HG03558 (cell line): ENCODE data around the gene TMPRSS6.

Source experiments
- ATAC-seq: cut with Tn5 transposase; IDR thresholded peaks from one replicate; pipeline ENCODE4 v1.9.1; 2021; ENCODE audit warnings: moderate number of reproducible peaks; ENCODE audit not compliant: unreplicated experiment; ENCODE audit errors: extremely low read depth

TMPRSS6 gene

DNA sequence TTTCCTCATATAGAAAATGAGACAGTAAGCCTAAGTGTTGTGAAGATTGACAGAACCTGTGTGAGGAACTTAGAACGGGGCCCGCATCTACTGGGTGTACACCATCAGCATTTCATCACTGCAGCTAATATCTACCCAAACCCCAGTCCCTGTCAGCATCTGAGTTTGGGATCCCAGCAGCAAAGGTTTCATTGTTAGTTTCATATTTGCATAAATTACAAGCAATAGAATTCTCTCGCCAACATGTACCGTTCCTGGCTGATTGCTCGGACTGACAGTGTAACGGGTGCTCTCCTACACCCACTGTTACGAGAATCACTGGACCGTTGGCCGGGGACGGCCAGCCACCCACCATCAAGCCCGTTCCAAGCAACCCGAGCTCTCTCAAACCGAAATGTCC is 10.4 kb upstream of the TMPRSS6 start:
- ATAC-seq: no peak

DNA sequence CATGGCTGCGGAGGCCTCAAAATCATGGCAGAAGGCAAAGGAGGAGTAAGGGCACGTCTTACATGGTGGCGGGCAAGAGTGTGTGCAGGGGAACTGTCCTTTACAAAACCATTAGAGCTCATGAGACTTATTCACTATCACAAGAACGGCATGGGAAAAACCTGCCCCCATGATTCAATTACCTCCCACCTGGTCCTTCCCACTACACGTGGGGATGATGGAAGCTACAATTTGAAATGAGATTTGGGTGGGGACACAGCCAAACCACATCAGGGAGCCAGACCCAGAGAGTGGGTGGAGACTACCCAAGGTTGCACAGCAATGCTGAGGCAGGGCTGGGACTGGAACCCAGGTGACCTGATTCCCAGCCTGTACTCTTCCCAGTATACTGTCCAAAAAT is 8.6 kb upstream of the TMPRSS6 start:
- ATAC-seq: no peak

DNA sequence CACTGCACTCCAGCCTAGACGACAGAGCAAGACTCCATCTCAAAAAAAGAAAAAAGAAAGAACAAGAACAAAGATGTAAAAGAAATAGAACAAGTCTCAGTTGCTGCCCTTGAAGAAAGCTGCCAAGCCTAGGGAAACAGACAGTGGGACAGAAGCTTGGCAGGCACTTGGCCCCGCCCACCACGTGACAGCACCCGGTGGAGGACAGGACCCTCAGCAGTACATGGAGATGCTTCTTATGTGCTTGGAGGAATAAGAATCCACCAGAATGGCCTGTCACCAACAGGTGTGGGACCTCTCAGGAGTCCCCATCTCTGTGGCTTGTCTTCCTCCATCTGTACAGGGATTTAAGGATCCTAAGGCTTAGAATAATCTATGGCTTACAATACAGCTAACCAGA is 7.6 kb upstream of the TMPRSS6 start:
- no peak for ATAC-seq

DNA sequence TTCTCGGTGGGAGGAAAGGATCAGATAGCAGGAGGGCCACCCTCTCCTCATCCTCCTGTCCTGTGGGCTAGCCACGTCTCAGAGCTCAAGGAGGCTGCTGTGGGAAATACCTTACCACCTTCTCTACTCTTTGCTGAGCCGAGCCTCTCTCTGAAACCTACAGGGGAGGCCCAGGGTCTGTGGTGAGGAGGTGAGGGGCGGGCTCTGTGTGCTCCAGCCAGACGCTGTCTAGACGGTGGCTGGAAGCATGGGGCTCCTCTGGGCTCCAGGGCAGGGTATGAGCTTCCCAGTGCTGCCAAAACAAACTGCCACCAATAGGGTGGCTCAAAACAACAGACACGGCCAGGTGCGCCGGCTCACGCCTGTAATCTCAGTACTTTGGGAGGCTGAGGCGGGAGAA is 5.5 kb upstream of the TMPRSS6 start:
- no peak for ATAC-seq

GRCh38 chr22:37113757-37114156 is 4.2 kb upstream of the TMPRSS6 start:
- ATAC-seq: no peak

- ATAC-seq: no peak
These were observed 2.7 kb upstream of the TMPRSS6 start for GRCh38 chr22:37112084-37112728.

DNA sequence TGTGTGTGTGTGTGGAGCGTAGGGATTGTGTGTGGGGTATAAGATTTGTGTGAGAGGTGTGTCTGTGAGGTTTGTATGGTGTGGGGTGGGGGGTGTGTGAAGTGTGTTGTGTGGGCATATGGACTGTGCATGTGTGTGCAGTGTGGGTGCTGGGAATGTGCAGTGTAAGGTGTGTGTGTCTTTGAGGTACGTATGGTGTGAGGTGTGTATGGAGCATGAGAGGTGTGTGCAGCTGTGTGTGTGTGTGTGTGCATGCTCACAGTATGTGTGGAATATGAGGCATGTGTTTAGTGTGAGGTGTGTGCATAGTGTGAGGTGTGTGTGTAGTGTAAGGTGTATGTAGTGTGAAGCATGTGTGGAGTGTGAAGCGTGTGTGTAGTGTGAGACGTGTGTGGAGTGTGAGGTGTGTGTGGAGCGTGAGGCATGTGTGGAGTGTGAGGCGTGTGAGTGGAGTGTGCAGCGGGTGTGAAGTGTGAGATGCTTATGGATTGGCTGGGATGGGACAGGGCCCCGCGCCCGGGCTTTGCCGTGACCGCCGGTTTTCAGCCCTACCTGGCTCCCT is 1.7 kb upstream of the TMPRSS6 start:
- ATAC-seq: no peak

- no peak for ATAC-seq
These were observed 1.5 kb downstream of the TMPRSS6 start for GRCh38 chr22:37107816-37108621.

- ATAC-seq: no peak
These were observed 3.5 kb downstream of the TMPRSS6 start for GRCh38 chr22:37105990-37106389.

- ATAC-seq: no peak
These were observed 4.4 kb downstream of the TMPRSS6 start for GRCh38 chr22:37105154-37105553.

- ATAC-seq: no peak
These were observed 5.7 kb downstream of the TMPRSS6 start for GRCh38 chr22:37103656-37104452.

DNA sequence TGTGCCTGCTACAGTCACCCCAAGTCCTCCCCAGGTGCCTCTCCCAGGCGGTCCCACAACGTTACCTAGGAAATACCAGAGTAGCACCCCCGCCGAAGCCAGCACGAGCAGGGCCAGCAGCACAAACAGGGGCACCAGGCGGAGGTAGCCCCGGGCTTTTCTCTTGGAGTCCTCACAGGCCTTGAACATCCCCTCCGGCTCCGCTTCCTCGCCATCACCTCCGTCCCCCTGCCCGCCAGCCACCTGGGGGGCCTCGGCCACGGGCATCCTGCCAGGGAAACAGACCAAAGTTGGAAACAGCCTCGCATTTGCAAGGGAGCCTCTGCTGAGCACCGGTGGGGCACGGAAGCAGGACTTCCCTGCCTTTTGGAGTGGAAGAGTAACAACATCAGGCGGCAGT is 6.4 kb downstream of the TMPRSS6 start:
- ATAC-seq: no peak

DNA sequence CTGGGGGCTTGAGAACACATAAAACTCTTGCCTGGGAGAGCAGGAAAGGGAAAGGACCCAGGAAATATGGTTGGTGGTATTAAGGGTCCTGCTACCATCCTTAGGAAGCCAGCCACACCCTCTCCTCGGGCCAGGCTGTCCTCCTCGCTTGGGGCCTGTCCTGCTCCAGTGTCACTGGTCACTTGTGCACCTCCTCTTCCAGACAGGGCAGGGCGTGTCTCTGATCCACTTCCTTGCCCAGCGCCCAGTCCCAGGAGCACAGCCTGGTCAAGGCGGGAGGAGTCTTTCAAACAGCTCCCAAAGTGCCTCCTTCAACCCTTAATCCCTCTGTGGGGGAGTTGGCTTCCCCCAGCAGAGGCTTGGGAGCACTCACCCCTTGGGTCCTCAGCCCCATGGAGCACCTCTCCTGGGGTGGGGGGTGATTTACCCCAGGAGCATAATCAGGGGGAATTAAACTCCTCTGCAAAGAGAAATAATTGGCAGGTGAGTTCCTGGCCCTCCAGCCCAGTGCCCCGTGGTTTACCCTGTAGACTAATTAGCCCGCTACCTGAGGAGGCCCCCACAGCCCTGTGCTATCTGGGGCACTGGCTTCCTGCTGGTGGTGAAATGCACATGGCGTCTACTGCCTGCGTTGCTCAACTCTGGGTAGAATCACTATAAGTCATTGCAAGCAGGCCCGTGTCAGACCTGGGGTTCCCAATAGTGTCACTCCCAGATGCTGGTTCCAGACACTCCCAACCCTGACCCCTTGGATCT is 8.0 kb downstream of the TMPRSS6 start:
- ATAC-seq: no peak

DNA sequence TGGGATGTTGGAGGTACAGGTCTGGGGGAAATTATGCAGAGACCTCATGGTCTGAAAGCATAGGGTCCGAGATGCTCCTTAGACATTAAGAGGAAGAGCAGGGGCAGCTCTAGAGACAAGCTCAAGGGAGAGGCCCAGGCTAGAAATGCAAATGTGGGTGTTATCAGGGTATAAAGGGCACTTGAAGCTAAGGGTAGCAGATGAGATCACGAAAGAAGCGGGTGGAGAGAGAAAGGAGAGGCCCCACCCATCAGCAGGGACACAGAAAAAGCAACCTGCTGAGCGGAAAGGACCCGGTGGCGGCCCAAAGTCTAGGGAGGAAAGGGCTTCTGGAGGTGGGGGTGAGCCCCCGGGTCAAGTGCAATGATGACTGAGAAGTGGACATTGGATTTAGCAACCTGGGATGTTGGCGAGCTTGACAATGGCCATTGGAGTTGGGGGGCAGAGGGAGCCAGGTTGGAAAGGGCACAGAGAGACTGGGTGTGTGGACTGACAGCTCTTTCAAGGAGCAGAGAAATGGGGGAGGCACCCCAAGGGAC is 8.9 kb downstream of the TMPRSS6 start:
- ATAC-seq: no peak

DNA sequence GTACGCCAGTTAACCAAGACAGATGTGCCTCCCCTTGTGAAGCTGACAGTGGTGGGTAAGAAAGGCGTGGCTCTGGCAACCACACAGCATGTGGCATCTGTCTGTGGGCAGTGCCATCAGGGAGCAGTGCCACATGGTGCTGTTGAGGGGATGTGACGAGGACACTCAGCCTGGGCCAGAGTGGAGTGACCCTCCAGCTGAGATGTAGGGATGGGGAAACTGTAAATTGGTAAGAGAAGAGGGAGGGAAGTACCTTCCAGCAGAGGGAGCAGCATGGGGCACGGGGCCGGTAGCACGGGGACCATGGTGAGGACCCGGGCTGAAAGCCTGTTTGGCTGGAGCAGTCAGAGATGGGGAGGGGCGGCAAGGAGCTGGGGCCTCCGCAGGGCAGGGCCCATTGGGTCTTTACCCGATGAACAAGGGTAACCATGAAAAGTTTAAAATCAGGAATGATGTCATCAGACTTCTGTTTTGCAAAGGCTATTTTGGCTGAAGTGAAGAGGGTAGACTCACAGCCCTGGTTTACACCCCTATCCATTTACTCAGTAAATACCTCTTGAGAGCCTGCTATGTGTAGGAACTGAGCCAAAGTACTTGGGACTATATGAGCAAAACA is 10.4 kb downstream of the TMPRSS6 start:
- ATAC-seq: no peak

DNA sequence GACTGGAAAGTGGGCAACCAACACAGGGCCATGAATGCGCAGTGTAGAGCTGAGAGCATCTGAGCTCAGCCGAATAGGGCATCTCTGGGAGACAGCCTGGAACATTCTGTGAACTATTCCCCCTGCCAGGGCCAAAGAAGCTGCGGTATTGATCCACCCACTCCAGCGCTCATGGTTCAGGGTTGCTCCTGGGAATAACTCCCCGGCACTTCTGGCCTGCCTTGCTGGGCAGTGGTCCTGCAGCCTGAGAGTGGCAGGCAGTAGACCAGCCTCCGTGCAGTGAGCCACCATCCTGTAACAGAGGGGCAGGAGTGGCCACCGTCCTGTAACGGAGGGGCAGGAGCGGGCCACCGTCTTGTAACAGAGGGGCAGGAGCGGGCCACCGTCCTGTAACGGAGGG is 12.2 kb downstream of the TMPRSS6 start:
- ATAC-seq: no peak

DNA sequence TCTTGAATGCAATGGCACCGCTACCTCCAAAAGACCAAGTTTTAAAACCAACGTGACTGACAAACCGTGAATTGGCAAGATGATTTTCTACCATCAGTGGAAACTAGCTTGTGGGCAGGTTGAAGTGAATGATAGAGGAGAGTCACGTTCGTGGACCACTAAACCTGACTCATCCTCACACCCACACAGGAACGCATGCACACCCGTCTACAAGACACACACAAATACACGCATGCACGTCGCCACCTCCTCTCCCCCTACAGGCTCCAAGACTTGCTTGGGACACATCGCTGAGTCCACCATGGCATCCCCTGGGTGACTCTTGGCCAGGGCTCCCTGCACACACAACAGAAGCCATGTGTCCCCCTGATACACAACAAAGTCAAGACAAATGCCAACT is 14.4 kb downstream of the TMPRSS6 start:
- ATAC-seq: no peak

GRCh38 chr22:37094239-37094638 is 15.3 kb downstream of the TMPRSS6 start:
- no peak for ATAC-seq

DNA sequence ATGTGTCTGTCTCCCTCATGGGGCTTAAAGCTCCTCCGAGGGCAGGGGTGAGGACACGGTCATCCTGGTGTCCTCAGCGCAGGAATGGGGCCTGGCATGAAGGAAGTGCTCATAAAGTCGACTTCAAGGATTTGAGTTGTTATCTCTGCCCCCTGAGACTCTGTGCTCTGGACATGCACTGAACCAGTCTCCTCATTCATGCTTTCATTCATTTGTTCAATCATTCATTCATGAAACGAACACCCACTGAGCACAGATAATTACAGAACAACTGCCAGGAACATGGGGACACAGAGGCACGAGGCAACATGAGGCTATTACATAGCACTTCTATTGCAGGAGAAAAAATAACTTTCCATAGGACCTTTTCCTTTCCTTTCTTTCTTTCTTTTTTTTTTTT is 16.5 kb downstream of the TMPRSS6 start:
- ATAC-seq: no peak
